ENCODE data around the gene PHF2. TPM values are rescaled to one million over a fixed set of nuclear protein-coding genes. Genes with fewer than 3 reads are reported as not detected.

The PHF2 gene
- total RNA-seq, 1 experiment from 2014 or later, result 26.3 TPM

DNA sequence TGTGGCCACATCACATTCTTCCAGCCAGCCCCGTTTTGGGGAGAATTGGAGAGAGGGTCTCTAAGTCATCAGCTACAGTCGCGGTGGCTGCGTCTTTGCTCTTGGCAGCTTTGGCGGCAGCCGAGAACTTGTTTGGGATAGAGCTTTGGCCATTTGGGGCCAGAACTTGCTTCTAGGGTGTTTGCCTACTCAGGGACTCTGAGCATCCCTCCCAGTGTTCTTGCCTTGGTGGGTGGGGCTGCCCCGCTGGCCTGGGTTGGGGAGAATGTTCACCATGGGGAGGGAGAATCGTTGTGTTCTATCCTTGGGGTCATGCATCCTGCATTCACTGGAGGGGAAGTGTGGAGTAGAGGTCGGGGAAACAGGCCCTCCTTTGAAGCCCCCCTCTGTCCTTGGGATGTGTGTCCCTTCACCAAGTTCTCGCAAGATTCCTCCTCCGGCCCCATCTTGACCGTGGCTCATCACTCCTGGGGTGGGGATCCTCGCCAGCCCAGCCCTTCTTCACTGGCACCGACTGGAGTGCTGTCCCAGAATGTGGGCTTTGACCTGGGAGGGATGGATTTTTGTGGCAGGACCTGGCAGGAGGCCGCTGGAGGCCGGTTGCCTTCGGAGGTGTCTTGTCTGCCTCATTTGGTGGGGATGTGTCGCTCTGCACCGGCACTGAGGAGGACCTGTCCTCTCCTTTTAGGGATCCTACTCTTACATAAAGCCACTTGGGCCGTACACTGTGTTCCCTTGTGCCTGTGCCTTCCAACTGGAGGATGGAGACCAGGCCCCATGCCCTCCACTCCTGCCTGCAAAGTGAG is 3.5 kb downstream of the PHF2 start:
- H3K27me3 ChIP-seq (ENCODE audit: insufficient read depth, low read depth), result no peaks in the 10 kb centered on the region
- peaks cover 68% of the 10 kb centered on the region for H3K79me2 ChIP-seq (ENCODE audit: low read depth)
- peaks cover 13% of the 10 kb centered on the region for H3K4me1 ChIP-seq (replicated peaks; ENCODE audit: insufficient read depth)
- BruUV-seq (replicated peaks), result no TSS peak
- H3K4me3 ChIP-seq, result no peak overlapping the region
- H3F3A ChIP-seq (ENCODE audit: insufficient read depth, low read depth), result no peaks in the 10 kb centered on the region
- no peaks in the 10 kb centered on the region for H3K9me2 ChIP-seq (ENCODE audit: insufficient read depth)
- H3K4me2 ChIP-seq, result no peak overlapping the region
- no peak for DNase-seq
- H4K20me1 ChIP-seq (ENCODE audit: insufficient read depth), result peaks cover 5% of the 10 kb centered on the region; the same call in 1 of the 2 replicates
- no peak overlapping the region for H2AFZ ChIP-seq
- H3K36me3 ChIP-seq (ENCODE audit: low read depth), result no peaks in the 10 kb centered on the region
- TF ChIP-seq CTCF (conservative IDR thresholded peaks at IDR 0.05), result no peak
- TF ChIP-seq EZH2 (IDR thresholded peaks at IDR 0.05; ENCODE audit: low read depth), result no peak
- ChIA-PET CTCF (no interaction called here), POLR2A (ENCODE audit: unreplicated experiment) (no interaction called here)
- intact Hi-C loops (cut with micrococcal nuclease; ENCODE audit: unreplicated experiment), result loop anchor here (5.0 kb wide), 3 partner anchors 102 to 1428 kb away; partner anchors contain the start of gene NINJ1
- no peaks in the 10 kb centered on the region for H3K9me3 ChIP-seq (ENCODE audit: insufficient read depth, low read depth)
- H3K27ac ChIP-seq, result no peak overlapping the region

DNA sequence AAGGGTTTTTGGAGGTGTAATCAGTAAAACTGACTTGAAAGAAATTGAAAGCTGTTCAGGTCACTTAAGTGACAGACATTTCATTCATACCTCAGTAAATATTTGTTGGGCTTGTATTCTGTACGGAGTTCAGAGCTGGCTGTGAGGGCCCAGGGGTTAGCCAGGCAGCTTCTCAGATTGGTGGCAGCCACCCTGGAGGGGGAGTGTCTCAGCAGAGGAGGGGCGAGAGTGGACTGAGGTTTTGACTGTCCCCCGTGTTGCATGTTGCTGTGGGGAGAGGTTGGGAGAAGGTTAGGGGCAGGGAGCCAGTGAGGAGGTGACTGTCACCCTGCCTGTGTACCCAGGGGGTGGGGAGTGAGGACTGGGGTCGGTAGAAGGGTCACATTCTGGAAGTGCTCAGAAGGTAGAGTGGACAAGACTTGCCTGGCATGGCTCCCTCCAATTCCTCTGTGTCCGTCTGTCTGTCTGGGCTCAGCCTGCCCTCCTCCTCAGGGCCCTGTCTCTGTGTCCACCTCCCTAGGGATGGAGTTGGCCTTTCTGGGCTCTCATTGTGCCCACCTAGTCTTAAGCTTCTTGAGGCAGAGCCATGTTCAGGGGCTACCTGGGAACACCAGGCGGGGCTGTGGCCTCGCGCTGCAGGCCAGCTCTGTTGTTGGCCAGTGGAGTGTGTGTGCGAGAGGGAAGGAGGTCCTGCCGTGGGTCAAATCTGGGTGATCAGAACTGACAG is 4.4 kb downstream of the PHF2 start:
- Histone ChIP-seq H2AFZ (no peak overlapping the region), H3K36me3 (ENCODE audit: low read depth) (no peaks in the 10 kb centered on the region), H3K9me3 (ENCODE audit: insufficient read depth, low read depth) (no peaks in the 10 kb centered on the region), H3K27me3 (ENCODE audit: insufficient read depth, low read depth) (no peaks in the 10 kb centered on the region), H3F3A (ENCODE audit: insufficient read depth, low read depth) (no peaks in the 10 kb centered on the region), H3K27ac (no peak overlapping the region), H3K4me2 (no peak overlapping the region), H3K79me2 (ENCODE audit: low read depth) (peaks cover 68% of the 10 kb centered on the region), H3K4me1 (replicated peaks; ENCODE audit: insufficient read depth) (peaks cover 7% of the 10 kb centered on the region), H3K9me2 (ENCODE audit: insufficient read depth) (no peaks in the 10 kb centered on the region), H4K20me1 (ENCODE audit: insufficient read depth) (peaks cover 5% of the 10 kb centered on the region; the same call in 1 of the 2 replicates), H3K4me3 (no peak overlapping the region)
- ChIA-PET POLR2A (ENCODE audit: unreplicated experiment) (no interaction called here), CTCF (no interaction called here)
- no TSS peak for BruUV-seq (replicated peaks)
- DNase-seq, result no peak
- TF ChIP-seq EZH2 (IDR thresholded peaks at IDR 0.05; ENCODE audit: low read depth), result no peak
- intact Hi-C loops (cut with micrococcal nuclease; ENCODE audit: unreplicated experiment), result no loop called here

GRCh38 chr9:93582115-93582514 is 5.7 kb downstream of the PHF2 start:
- CTCF ChIA-PET, result no interaction called here
- POLR2A ChIA-PET (ENCODE audit: unreplicated experiment), result interaction anchor here (0.6 kb wide), 1 partner anchor 358 kb away, joined by 8 read pairs; no protein-coding TSS in a partner anchor

More at GRCh38 chr9:93582115-93582514, 5.7 kb downstream of the PHF2 start:
- intact Hi-C loops (cut with micrococcal nuclease; ENCODE audit: unreplicated experiment), result no loop called here
- peaks cover 79% of the 10 kb centered on the region for H3K79me2 ChIP-seq (ENCODE audit: low read depth)
- no peaks in the 10 kb centered on the region for H3K36me3 ChIP-seq (ENCODE audit: low read depth)
- H4K20me1 ChIP-seq (ENCODE audit: insufficient read depth), result peaks cover 5% of the 10 kb centered on the region; the same call in 1 of the 2 replicates
- no peak overlapping the region for H3K4me3 ChIP-seq
- no peaks in the 10 kb centered on the region for H3F3A ChIP-seq (ENCODE audit: insufficient read depth, low read depth)
- no peaks in the 10 kb centered on the region for H3K9me3 ChIP-seq (ENCODE audit: insufficient read depth, low read depth)
- no peak overlapping the region for H2AFZ ChIP-seq
- H3K9me2 ChIP-seq (ENCODE audit: insufficient read depth), result no peaks in the 10 kb centered on the region
- peaks cover 7% of the 10 kb centered on the region for H3K4me1 ChIP-seq (replicated peaks; ENCODE audit: insufficient read depth)
- no peak overlapping the region for H3K4me2 ChIP-seq
- no TSS peak for BruUV-seq (replicated peaks)
- no peak for TF ChIP-seq CTCF (conservative IDR thresholded peaks at IDR 0.05)
- TF ChIP-seq EZH2 (IDR thresholded peaks at IDR 0.05; ENCODE audit: low read depth), result no peak
- H3K27me3 ChIP-seq (ENCODE audit: insufficient read depth, low read depth), result no peaks in the 10 kb centered on the region
- no peak overlapping the region for H3K27ac ChIP-seq
- DNase-seq, result no peak
